Measurements from ENCODE around the gene LCE1E. TPM values are rescaled to one million over a fixed set of nuclear protein-coding genes. Genes with fewer than 3 reads are reported as not detected.

Gene LCE1E
- total RNA-seq, 2 donors from 2014 or later = not detected

DNA sequence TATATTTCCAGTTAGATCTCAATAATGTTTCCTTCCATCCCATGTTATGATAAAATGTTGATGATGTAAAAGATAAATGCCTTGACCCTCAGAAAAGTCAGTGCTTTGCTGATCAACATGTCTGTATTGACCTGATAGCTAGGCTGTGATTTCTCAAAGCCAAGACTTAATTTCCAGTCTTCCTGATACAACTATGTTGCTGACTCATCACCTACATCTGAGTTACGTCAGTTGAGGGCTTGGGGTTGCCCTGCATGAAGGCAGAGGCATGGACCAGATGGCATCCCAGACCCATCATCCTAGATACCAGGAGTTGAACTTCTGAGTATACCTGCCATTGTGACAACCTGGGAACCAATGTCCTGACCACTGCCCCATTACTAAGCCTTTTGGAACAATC, 15.3 kb downstream of the LCE1E start:
- 59 to 64% methylated on average over 1 of the region's 1 CpG for WGBS, 2 experiments (ENCODE audit: insufficient coverage in 1 of 2, insufficient read length in 1 of 2)
- no peak for DNase-seq
- TF ChIP-seq, protein P1, sequence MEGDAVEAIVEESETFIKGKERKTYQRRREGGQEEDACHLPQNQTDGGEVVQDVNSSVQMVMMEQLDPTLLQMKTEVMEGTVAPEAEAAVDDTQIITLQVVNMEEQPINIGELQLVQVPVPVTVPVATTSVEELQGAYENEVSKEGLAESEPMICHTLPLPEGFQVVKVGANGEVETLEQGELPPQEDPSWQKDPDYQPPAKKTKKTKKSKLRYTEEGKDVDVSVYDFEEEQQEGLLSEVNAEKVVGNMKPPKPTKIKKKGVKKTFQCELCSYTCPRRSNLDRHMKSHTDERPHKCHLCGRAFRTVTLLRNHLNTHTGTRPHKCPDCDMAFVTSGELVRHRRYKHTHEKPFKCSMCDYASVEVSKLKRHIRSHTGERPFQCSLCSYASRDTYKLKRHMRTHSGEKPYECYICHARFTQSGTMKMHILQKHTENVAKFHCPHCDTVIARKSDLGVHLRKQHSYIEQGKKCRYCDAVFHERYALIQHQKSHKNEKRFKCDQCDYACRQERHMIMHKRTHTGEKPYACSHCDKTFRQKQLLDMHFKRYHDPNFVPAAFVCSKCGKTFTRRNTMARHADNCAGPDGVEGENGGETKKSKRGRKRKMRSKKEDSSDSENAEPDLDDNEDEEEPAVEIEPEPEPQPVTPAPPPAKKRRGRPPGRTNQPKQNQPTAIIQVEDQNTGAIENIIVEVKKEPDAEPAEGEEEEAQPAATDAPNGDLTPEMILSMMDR (conservative IDR thresholded peaks at IDR 0.05) = no peak
- no peaks in the 10 kb centered on the region for H3K36me3 ChIP-seq (ENCODE audit: control insufficient read depth, insufficient read depth, low read length)
- no peak overlapping the region for H3K27ac ChIP-seq (ENCODE audit: low read depth, low read length)
- H3K36me3 Mint-ChIP-seq (ENCODE audit: low read depth) = no peaks in the 10 kb centered on the region
- no peak overlapping the region for H3K4me3 Mint-ChIP-seq
- H3K9me3 Mint-ChIP-seq = peaks cover 87% of the 10 kb centered on the region
- no peak overlapping the region for H3K4me3 ChIP-seq (ENCODE audit: low read length)
- H3K27ac Mint-ChIP-seq = no peak overlapping the region
- H3K9ac ChIP-seq (ENCODE audit: extremely low read depth, low read length, poor library complexity, severe bottlenecking) = no peak overlapping the region
- H3K4me1 ChIP-seq (ENCODE audit: control insufficient read depth, insufficient read depth, low read length) = no peaks in the 10 kb centered on the region
- peaks cover 2% of the 10 kb centered on the region for H3K27me3 Mint-ChIP-seq (ENCODE audit: insufficient read depth)
- peaks cover 63% of the 10 kb centered on the region for H3K9me3 ChIP-seq (ENCODE audit: control insufficient read depth, low read length)
- no peaks in the 10 kb centered on the region for H3K27me3 ChIP-seq (ENCODE audit: control insufficient read depth, insufficient read depth, low read length, poor library complexity, severe bottlenecking)
- H3K4me1 Mint-ChIP-seq = no peaks in the 10 kb centered on the region

DNA sequence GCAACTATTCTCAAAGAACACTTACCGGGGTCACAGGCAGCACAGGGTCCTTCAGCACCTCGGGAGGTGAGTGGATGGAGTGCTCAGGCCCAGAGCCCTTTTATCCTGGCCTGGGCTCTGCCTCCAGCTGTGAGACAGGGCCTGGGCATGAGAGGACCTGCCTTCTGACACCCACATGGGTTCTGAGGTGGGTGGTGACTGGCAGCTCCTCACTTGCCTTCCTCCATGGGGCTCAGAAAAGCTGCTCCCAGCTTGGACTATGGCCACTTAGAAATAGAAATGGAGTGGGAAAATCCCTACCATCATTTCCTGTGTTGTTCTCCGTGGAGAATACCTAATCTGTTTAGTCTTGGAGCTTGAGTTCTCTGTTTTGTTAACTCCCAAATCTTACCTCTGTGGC, 20.5 kb downstream of the LCE1E start, which contains the start of gene LCE1C:
TSS of gene LCE1C (minus strand) at position 76 of the 400 bp plus-strand sequence. CDS start 1,173 bp downstream, outside the sequence.
- Mint-ChIP-seq H3K27ac (no peak within 1 kb of the TSS), H3K4me1 (no peaks in the 10 kb centered on the region), H3K36me3 (ENCODE audit: low read depth) (no peaks in the 10 kb centered on the region), H3K9me3 (peaks cover 84% of the 10 kb centered on the region), H3K4me3 (no peak within 1 kb of the TSS), H3K27me3 (ENCODE audit: insufficient read depth) (no peaks in the 10 kb centered on the region)
- DNase-seq = no peak
- no peak within 1 kb of the TSS for H3K27ac ChIP-seq (ENCODE audit: low read depth, low read length)
- H3K27me3 ChIP-seq (ENCODE audit: control insufficient read depth, insufficient read depth, low read length, poor library complexity, severe bottlenecking) = no peaks in the 10 kb centered on the region
- H3K36me3 ChIP-seq (ENCODE audit: control insufficient read depth, insufficient read depth, low read length) = no peaks in the 10 kb centered on the region
- no peak within 1 kb of the TSS for H3K9ac ChIP-seq (ENCODE audit: extremely low read depth, low read length, poor library complexity, severe bottlenecking)
- WGBS, 2 experiments (ENCODE audit: insufficient coverage in 1 of 2, insufficient read length in 1 of 2) = 44% methylated on average over 3 of the region's 3 CpGs; no CpG with 5 or more reads in 1 of the 2 experiments
- no peak within 1 kb of the TSS for H3K4me3 ChIP-seq (ENCODE audit: low read length)
- TF ChIP-seq, protein P1 (conservative IDR thresholded peaks at IDR 0.05) = no peak
- H3K4me1 ChIP-seq (ENCODE audit: control insufficient read depth, insufficient read depth, low read length) = no peaks in the 10 kb centered on the region
- peaks cover 69% of the 10 kb centered on the region for H3K9me3 ChIP-seq (ENCODE audit: control insufficient read depth, low read length)

DNA sequence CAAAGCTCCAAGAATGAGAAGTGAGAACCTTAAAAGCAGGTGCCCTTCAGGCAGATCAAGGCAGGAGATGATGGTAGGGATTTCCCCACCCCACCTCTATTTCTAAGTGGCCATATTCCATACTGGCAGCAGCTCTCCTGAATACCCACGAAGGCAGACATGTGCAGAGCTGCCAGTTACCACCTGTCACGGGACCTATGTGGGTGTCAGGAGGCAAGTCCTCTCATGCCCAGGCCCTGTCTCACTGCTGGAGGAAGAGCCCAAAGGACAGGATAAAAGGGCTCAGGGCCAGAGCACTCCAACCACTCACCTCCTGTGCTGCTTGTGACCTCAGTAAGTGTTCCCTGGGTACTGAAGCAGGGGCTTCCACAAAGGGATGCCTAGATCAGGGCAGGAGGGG, 25.0 kb downstream of the LCE1E start:
- Histone ChIP-seq H3K27me3 (ENCODE audit: control insufficient read depth, insufficient read depth, low read length, poor library complexity, severe bottlenecking) (no peaks in the 10 kb centered on the region), H3K9ac (ENCODE audit: extremely low read depth, low read length, poor library complexity, severe bottlenecking) (no peak overlapping the region), H3K9me3 (ENCODE audit: control insufficient read depth, low read length) (peaks cover 72% of the 10 kb centered on the region), H3K4me3 (ENCODE audit: low read length) (no peak overlapping the region), H3K36me3 (ENCODE audit: control insufficient read depth, insufficient read depth, low read length) (no peaks in the 10 kb centered on the region), H3K4me1 (ENCODE audit: control insufficient read depth, insufficient read depth, low read length) (no peaks in the 10 kb centered on the region), H3K27ac (ENCODE audit: low read depth, low read length) (no peak overlapping the region)
- Mint-ChIP-seq H3K9me3 (peaks cover 80% of the 10 kb centered on the region), H3K36me3 (ENCODE audit: low read depth) (no peaks in the 10 kb centered on the region), H3K27me3 (ENCODE audit: insufficient read depth) (no peaks in the 10 kb centered on the region), H3K4me3 (no peak overlapping the region), H3K4me1 (no peaks in the 10 kb centered on the region), H3K27ac (no peak overlapping the region)
- TF ChIP-seq, protein P1 (conservative IDR thresholded peaks at IDR 0.05) = no peak
- 45% methylated on average over 2 of the region's 2 CpGs; no CpG with 5 or more reads in 1 of the 2 experiments for WGBS, 2 experiments (ENCODE audit: insufficient coverage in 1 of 2, insufficient read length in 1 of 2)
- DNase-seq = no peak

All from endodermal cell (in vitro differentiated cells).